Erythroblast (primary cell): Measurements from ENCODE around the gene OPRM1.

ENCODE experiments used
- GATA1 ChIP-seq: IDR thresholded peaks from 2 replicates; pipeline ENCODE4 v1.6.1; 2011; ENCODE audit warnings: low read depth, mild to moderate bottlenecking, control low read depth, low read length, moderate library complexity
- POLR2A ChIP-seq: IDR thresholded peaks from 2 replicates; pipeline ENCODE4 v1.6.1; 2011; ENCODE audit warnings: mild to moderate bottlenecking, low read length

DNA sequence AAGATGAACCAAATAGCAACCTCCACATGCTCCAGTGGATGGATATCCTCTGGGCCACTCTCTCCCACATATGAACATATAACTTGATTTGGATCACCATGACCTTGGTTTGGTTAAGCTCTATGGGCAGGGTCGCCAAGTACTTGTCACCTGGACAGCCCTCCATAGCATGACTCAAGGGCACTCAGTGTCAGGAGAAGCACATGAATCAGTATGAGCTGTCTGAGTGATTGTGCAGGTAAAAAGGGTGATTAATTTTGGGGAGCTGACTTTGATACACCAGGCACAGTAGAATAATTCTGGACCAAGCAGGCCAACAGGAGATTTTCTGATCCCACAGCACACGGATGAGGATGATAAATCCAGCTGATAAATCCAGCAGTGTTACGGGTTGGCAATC, 74.4 kb downstream of the OPRM1 start:
- no peak for TF ChIP-seq POLR2A
- no peak for TF ChIP-seq GATA1
